Stimulated activated effector memory CD8-positive, alpha-beta T cell treated with anti-CD3 and anti-CD28 coated beads, Interleukin-12 subunit alpha, Interleukin-12 subunit beta, amount 100 ng/mL, for 72 hours (primary cell): ENCODE results near the gene WDR90.
A peak's percentile ranks its signal among the peaks of the same experiment; 100 is the strongest.
"Not testable (repeated sequence)": the region's sequence is repeated elsewhere in the genome, so short reads cannot be mapped to it uniquely, and the experiment has no call there.

Source experiments
- ATAC-seq: fragments of 150-1000 bp; cut with Tn5 transposase; 2 replicates; pipeline ENCODE4 v1.10.0; 2021
- DNase-seq, 2 donors: peaks; one replicate each; pipeline ENCODE4 v3.0.0; 2021 to 2022; ENCODE audit warnings: low spot score in 2 of 2
- H3K27ac Mint-ChIP-seq: one replicate; pipeline ENCODE4 v1.8.0; 2022; ENCODE audit warnings: mild to moderate bottlenecking, mixed read lengths
- H3K36me3 Mint-ChIP-seq: one replicate; pipeline ENCODE4 v1.8.0; 2022; ENCODE audit warnings: mild to moderate bottlenecking, mixed read lengths
- H3K4me1 Mint-ChIP-seq: one replicate; pipeline ENCODE4 v1.8.0; 2022; ENCODE audit warnings: mixed read lengths
- H3K4me3 Mint-ChIP-seq: one replicate; pipeline ENCODE4 v1.8.0; 2022; ENCODE audit warnings: mild to moderate bottlenecking, mixed read lengths
- H3K9me3 Mint-ChIP-seq: one replicate; pipeline ENCODE4 v1.8.0; 2022; ENCODE audit warnings: mixed read lengths

The WDR90 gene

DNA sequence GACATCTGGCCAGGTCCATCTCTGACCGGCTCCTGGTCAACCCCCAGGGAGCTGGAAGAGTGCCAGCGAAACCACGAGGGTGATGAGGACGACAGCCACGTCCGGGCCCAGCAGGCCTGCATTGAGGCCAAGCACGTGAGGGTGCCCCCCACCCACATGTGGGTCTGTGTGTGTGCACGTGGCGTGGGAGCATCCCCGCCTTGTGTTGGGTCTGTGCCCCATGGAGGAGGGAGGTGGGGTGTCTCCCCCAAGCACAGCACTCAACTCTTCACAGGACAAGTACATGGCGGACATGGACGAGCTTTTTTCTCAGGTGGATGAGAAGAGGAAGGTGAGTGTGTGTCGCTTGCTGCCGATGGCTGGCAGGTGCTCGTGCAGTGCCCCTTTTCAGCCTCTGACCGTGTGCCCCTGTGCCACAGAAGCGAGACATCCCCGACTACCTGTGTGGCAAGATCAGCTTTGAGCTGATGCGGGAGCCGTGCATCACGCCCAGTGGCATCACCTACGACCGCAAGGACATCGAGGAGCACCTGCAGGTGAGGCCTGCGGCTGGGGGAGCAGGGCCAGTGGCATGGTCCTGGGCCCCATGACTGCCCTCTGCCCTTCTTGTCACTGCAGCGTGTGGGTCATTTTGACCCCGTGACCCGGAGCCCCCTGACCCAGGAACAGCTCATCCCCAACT lies 32.7 kb downstream of the WDR90 start:
- peaks cover 48% of the 10 kb centered on the region for H3K36me3 Mint-ChIP-seq
- H3K4me1 Mint-ChIP-seq, result peaks cover 49% of the 10 kb centered on the region
- peak overlapping the region; percentile 89 for H3K27ac Mint-ChIP-seq
- no peak for ATAC-seq
- no peaks in the 10 kb centered on the region for H3K9me3 Mint-ChIP-seq
- no peak for DNase-seq
- peak overlapping the region; percentile 73 for H3K4me3 Mint-ChIP-seq

DNA sequence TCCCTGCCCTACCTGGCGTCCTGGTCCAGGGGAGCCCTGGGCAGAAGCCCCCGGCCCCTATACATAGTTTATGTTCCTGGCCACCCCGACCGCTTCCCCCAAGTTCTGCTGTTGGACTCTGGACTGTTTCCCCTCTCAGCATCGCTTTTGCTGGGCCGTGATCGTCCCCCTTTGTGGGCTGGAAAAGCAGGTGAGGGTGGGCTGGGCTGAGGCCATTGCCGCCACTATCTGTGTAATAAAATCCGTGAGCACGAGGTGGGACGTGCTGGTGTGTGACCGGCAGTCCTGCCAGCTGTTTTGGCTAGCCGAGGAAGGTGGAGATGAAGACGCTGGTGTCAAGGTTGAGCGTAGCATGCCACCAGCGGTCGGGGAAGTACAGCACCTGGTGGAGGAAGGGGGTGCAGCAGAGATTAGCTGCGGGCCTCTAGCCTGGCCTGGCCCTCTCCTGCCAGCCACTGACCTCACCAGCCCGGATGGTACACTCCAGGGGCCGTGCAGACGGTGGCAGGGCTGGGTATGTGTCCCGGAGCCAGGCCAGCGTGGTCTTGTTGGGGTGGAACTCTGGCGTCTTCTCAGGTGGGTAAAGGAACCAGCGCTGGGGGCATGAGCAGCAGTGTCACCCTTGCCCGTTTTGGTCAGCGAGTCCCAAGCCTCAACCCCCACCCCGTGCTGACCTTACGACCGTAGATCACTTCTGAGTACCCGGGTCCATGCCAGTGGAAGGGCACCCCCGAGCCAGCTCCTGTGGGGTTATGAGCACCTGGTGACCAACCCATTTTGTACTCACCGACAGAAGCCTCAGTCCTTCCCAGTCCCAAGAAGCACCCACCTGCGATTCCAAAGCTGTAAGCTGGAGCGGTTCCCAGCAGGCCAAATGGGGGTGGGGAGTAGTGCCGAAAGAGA lies 33.6 kb downstream of the WDR90 start:
- peaks cover 49% of the 10 kb centered on the region for H3K4me1 Mint-ChIP-seq
- H3K9me3 Mint-ChIP-seq, result no peaks in the 10 kb centered on the region
- peak overlapping the region; percentile 89 for H3K27ac Mint-ChIP-seq
- ATAC-seq (no peak), DNase-seq (no peak)
- H3K4me3 Mint-ChIP-seq, result peak overlapping the region; percentile 73
- H3K36me3 Mint-ChIP-seq, result peaks cover 48% of the 10 kb centered on the region

DNA sequence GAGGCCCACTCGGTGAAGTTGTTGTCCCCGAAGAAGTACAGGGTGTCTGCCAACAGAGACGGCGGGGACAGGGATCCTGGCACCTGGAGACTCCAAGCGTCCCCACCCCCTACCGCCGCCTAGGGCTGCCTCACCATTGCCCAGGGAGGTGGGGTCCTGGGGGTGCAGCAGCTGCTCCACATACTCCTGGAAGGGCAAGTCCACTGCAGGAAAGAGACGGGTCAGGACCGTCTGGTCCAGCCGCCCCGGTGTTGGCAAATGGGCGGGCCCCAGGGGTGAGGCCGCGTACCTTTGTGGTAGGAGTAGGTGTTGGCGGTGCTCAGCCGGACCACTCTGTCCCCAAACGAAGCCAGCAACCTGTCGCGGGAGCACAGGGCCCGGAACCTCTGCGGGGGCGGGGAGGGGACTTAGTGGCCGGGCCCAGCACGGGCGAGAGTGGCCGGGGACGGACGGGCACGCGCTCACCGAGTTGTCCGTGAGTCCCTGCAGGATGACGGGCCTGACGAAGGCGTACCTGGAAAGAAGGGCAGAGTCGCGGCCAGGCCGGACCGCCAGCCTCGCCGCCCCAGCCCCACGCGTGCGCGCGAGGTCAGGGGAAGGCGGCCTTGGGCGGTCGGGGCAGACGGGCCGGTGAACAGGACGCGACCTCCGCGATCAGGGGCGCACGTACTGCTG lies 34.4 kb downstream of the WDR90 start:
- Mint-ChIP-seq H3K4me3 (peak overlapping the region; percentile 73), H3K27ac (peak overlapping the region; percentile 89), H3K9me3 (no peaks in the 10 kb centered on the region), H3K36me3 (peaks cover 48% of the 10 kb centered on the region), H3K4me1 (peaks cover 50% of the 10 kb centered on the region)
- ATAC-seq, result no peak
- DNase-seq, result no peak

DNA sequence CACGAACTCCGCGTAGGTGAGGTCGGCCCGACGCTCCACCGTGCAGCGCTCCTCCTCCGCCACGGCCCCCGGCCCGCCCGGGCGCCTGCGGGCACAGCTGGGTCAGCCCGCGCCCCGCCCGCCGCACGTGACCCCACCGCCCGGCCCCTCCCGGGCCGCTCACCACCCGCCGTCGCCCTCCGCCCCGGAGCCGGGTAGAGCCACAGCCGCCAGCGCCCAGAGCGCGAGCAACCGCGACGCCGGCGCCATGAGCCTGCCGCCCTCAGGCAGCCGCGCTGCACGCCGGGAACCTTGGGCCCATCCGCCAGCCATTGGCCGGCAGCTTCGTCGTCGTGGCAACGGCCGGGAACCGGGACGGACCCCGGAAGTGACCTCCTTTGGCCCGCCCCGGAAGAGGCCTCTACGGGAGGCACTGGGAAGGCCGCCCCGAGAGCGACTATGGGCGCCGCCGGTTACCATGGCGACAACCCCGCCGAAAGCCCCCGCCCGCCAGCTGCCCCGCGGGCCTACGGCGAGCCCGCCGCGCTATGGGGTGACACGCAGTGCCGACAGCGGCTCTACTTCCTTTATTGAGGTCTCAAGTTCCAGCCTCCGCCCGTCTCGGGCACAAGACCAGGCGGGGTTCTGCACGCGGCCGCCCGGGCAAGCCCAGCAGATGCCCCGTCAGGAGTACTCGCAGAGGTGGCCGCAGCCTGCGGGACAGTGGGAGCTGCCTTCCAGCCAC lies 35.1 kb downstream of the WDR90 start, which contains the start of gene JMJD8:
JMJD8 (minus strand) TSS at position 264 of the 724 bp plus-strand sequence; CDS start at position 249, 15 bp downstream.
- peak within 1 kb of the TSS; percentile 73 for H3K4me3 Mint-ChIP-seq
- H3K36me3 Mint-ChIP-seq, result peaks cover 48% of the 10 kb centered on the region
- no peaks in the 10 kb centered on the region for H3K9me3 Mint-ChIP-seq
- peaks cover 52% of the 10 kb centered on the region for H3K4me1 Mint-ChIP-seq
- DNase-seq (peak; percentile 91 to 97), ATAC-seq (peak; percentile 85)
- peak within 1 kb of the TSS; percentile 89 for H3K27ac Mint-ChIP-seq

DNA sequence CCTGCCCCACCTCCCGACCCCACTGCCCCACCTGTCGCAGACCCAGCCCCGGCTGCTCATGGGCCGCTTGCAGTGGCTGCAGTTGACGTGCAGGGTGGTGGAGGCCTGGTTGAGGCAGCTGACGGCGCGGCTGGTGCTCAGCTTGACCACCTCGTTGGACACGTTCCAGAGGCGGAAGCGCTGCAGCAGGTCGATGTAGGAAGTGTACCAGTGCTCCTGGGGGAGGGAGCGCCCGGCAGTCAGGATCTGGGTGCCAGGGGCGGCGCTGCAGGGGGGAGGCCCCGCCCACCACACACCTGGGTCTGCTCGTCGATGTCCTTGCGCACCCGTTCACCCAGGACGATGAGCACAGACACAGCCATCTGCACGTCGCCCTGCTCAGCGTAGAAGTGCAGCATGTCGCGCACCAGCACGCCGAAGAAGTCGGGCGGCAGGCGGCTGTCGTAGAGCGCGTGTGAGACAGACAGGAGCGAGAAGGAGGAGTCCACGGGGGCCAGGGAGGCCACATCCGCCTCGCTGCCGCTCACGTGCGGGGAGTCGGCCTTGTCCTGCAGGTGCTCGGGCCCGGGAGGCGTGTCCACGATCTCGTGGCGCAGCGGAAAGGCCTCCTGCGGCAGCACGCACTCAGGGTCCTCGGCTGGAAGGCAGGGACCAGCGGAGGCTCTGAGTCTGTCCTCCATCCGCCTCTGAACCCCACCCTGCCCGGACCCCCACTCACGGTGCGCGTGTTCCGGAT lies 36.0 kb downstream of the WDR90 start:
- Mint-ChIP-seq H3K36me3 (peaks cover 48% of the 10 kb centered on the region), H3K4me3 (peak overlapping the region; percentile 73), H3K27ac (peak overlapping the region; percentile 89), H3K9me3 (no peaks in the 10 kb centered on the region), H3K4me1 (peaks cover 51% of the 10 kb centered on the region)
- ATAC-seq (no peak), DNase-seq (no peak)

DNA sequence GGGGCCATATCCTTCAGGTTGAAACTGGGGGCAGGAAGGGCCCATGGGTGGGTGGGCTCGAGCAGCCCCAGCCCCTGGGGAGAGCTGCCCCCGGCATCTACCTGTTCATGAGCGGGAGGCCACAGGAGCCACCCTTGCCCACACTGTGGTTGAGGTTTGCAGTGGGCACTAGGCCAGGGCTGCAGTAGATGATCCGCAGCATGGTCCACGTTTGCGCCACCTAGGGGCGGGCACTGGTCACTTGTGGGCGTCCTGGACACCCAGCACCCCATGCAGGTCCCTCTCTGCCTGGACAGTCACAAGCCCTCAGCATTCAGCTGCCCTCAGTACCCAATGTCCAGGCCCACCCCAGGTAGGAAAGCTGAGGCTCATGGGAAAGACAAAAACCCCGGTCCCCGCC lies 36.8 kb downstream of the WDR90 start:
- Mint-ChIP-seq H3K4me3 (peak overlapping the region; percentile 23), H3K36me3 (peaks cover 49% of the 10 kb centered on the region), H3K9me3 (no peaks in the 10 kb centered on the region), H3K4me1 (peaks cover 52% of the 10 kb centered on the region), H3K27ac (peak overlapping the region; percentile 45)
- no peak for ATAC-seq
- no peak for DNase-seq

DNA sequence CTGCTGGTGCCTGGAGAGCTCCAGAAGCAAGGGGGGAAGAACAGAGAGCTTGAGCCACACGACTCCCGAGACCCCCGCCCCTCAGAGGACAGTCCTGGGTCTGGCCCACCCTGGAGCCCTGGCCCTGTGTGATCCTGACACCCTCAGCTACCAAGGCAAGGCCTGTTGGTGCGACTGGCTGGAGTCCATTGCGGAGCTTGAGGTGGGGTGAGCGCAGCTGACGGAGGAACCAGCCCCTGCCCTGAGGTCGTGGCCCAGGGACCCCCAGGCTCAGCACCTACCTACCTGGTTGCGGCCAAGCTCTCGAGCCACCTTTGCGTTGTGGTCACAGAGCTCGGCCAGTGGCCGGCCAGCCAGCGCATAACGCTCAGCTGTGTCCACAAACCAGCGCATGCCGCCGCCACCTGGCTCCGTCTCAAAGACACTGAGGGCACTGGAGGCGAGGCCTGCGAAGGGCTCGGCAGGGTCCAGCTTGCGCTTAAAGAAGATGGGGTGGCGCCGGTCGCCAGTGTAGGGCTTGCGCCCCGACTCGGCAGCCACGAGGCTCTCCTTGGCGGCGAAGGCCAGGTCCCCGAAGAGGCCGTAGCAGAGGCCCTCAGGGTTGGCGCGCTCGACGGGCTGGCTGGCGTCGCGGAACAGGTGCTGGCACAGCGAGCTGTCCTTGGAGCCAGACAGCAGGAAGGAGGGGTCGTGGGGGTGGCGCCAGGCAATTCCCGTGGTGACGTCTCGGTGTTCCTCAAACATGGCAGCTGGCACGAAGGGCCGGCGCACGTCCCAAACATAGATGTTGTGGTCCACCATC lies 37.5 kb downstream of the WDR90 start:
- H3K4me1 Mint-ChIP-seq, result peaks cover 50% of the 10 kb centered on the region
- H3K27ac Mint-ChIP-seq, result no peak overlapping the region
- H3K4me3 Mint-ChIP-seq, result no peak overlapping the region
- peaks cover 45% of the 10 kb centered on the region for H3K36me3 Mint-ChIP-seq
- H3K9me3 Mint-ChIP-seq, result no peaks in the 10 kb centered on the region
- DNase-seq (no peak), ATAC-seq (no peak)

DNA sequence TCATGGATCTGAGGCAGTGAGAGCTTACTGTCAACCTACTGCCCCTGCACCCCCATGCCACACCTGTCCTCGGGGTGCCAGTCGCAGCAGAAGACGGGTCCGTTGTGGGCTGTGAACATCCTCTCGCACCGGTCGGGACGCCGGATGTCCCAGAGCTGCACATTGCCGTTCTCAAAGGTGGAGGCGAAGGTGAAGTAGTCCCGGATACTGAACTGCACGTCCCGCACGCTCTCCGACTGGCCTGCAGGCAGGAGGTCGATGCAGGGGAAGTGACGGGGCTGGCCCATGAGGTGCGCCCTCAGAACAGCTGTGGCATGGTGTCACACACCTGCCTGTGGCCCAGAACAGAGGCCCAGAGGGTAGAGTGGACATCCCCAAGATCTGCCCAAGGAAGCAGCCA lies 38.3 kb downstream of the WDR90 start:
- ATAC-seq (no peak), DNase-seq (no peak)
- H3K9me3 Mint-ChIP-seq, result no peaks in the 10 kb centered on the region
- peaks cover 38% of the 10 kb centered on the region for H3K36me3 Mint-ChIP-seq
- H3K4me3 Mint-ChIP-seq, result no peak overlapping the region
- H3K27ac Mint-ChIP-seq, result no peak overlapping the region
- peaks cover 41% of the 10 kb centered on the region for H3K4me1 Mint-ChIP-seq

DNA sequence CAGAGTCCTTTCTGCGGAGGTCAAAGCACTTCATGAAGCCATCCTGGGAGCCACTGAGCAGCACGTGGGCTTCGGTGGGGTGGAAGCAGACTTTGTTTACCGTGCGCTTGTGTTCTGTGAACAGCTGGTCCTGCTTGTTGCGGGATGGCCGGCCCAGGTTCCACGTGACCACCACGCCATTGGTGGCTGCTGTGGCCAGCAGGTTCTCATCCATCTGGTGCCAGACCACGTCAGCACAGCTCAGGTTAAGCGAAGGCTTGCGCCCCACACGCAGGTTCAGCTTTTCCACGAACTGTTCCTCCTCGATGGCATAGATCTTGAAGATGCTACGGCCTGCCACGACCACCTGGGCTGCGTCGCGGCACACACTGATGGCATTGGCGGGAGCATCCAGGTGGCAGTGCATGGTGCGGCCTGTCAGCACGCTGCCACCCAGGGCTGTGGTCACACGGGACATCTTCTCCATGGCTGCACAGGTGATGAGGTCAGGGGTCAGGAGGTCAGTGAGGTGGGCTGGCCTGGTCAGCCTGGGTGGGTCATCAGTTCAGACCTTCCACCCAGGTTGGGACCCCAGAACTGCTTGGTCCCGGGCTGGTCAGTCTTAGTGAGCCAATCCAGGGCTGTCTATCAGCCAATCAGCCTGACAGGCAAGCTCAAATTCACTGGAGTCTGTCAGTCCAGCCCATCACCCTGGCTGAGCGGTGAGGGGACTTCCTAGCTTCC lies 40.2 kb downstream of the WDR90 start:
- DNase-seq (no peak), ATAC-seq (no peak)
- H3K4me1 Mint-ChIP-seq, result peaks cover 31% of the 10 kb centered on the region
- H3K4me3 Mint-ChIP-seq, result peak overlapping the region; percentile 86
- H3K36me3 Mint-ChIP-seq, result peaks cover 23% of the 10 kb centered on the region
- H3K9me3 Mint-ChIP-seq, result no peaks in the 10 kb centered on the region
- H3K27ac Mint-ChIP-seq, result peak overlapping the region; percentile 94

DNA sequence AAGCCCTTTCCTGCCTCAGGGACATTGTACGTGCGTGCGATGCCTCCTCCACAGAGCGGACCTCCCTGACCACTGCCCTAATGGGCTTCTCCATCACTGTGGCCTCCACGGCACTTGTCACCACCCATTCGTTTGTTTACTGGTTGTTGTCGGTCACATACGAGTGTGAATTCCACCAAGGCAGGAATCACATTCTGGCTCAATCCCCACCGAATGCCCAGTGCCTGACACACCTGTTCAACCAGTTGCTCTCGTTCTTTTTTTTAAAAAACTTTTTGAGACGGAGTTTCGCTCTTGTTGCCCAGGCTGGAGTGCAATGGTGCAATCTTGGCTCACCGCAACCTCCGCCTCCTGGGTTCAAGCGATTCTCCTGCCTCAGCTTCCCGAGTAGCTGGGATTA lies 42.1 kb downstream of the WDR90 start:
- H3K27ac Mint-ChIP-seq, result peak overlapping the region; percentile 94

DNA sequence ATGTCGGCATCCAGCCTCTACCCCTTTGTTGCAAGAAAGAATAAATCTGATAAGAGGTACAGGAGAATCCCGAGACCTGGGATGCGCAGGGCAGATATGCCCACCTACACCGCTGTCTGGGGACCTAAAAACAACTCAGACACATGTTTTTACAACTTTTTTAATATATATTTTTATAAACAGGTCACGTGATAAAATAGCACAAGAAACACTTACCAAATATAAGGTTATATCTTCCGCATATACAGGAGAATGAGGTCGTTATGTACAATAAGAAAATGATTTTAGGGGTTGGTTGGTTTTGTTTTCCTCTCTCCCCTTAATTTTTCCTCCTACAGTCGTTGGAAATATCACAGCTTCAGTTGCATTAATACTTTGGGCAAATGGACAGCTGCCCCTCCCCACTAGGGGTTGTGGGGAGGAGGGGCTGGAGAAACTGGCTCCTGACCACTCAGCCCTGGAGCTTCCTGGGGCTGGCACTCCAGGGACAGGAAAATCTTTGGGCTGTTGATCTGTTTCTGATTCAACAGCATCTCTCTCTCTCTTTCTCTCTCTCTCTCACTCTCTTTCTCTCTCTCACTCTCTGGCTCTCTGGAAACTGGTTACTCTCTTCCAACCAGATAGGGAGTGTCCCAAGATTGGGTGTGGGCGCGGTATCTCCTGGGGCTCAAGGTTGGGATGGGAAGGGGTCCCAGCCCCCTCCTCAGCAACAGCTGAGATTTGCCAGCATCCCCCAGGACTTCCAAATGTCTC lies 43.4 kb downstream of the WDR90 start:
- no peak overlapping the region for H3K27ac Mint-ChIP-seq
- peaks cover 7% of the 10 kb centered on the region for H3K36me3 Mint-ChIP-seq
- DNase-seq (no peak), ATAC-seq (no peak)
- peaks cover 25% of the 10 kb centered on the region for H3K4me1 Mint-ChIP-seq
- no peaks in the 10 kb centered on the region for H3K9me3 Mint-ChIP-seq
- H3K4me3 Mint-ChIP-seq, result peak overlapping the region; percentile 79

More for the DNA sequence above, 42.1 kb downstream of the WDR90 start:
- Mint-ChIP-seq H3K4me3 (peak overlapping the region; percentile 86), H3K4me1 (peaks cover 25% of the 10 kb centered on the region)
- not testable (repeated sequence) for H3K36me3 Mint-ChIP-seq, DNase-seq, ATAC-seq, H3K9me3 Mint-ChIP-seq

DNA sequence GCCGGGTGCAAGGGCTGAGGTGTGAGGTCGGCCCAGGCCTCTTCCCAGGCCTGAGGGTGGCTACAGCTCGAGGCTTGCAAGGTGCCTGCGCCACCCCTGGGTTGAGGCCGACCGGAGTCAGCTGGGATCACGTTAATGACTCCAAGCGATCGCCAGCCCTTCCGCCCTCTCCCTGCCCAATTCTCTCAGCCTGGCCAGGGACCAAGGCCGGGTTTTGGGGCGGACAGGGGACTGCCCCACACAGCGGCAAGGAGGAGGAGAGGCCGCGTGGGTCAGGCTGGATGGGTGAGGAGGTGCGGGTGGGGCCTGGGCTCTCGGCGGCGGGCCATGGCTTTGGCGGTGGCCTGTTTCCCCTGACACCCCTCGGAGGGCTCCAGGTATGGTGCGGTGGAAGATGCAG lies 44.2 kb downstream of the WDR90 start:
- Mint-ChIP-seq H3K4me1 (peaks cover 25% of the 10 kb centered on the region), H3K4me3 (peak overlapping the region; percentile 79), H3K36me3 (peaks cover 7% of the 10 kb centered on the region), H3K27ac (no peak overlapping the region), H3K9me3 (no peaks in the 10 kb centered on the region)
- DNase-seq (no peak), ATAC-seq (no peak)

DNA sequence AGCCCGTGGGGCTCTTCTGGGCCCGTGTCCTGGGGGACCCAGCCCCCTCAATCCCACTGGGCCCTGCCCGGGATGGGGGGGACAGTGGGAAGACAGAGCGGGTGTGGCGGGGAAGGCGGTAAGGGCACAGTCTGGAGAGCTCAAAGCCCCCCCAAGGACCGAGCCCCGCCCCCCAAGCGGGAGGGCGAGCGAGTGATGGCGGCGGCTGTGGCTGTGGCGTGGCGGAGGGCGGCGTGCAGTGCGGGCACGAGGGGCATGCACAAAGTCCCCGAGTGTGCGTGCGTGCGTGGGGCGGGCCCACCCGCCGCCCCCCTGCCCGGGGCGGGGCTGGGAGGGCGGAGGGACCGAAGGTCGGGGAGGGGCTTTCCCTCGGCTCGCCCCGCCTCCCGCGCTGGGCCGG lies 44.6 kb downstream of the WDR90 start:
- DNase-seq, result no peak
- Mint-ChIP-seq H3K36me3 (peaks cover 7% of the 10 kb centered on the region), H3K4me1 (peaks cover 22% of the 10 kb centered on the region), H3K27ac (no peak overlapping the region), H3K4me3 (peak overlapping the region; percentile 79), H3K9me3 (no peaks in the 10 kb centered on the region)
- ATAC-seq, result no peak
